Parathyroid adenoma (tissue), 2 donors: ENCODE measurements around the gene SPTAN1.

Experiments used
- H2AFZ ChIP-seq: fragments of 300-600 bp; sonication (generic); one replicate; pipeline ENCODE4 v1.7.0; 2017; ENCODE audit warnings: antibody characterized with exemption, mild to moderate bottlenecking
- H3K27ac ChIP-seq: fragments of 300-600 bp; sonication (generic); one replicate; pipeline ENCODE4 v1.7.0; 2017
- H3K27me3 ChIP-seq: fragments of 300-600 bp; sonication (generic); one replicate; pipeline ENCODE4 v1.7.0; 2017; ENCODE audit warnings: low read length; ENCODE audit not compliant: control insufficient read depth, insufficient read depth
- H3K36me3 ChIP-seq: fragments of 300-600 bp; sonication (generic); one replicate; pipeline ENCODE4 v1.7.0; 2017; ENCODE audit warnings: low read length; ENCODE audit not compliant: control insufficient read depth, insufficient read depth
- H3K4me1 ChIP-seq: fragments of 300-600 bp; sonication (generic); one replicate; pipeline ENCODE4 v1.7.0; 2017; ENCODE audit warnings: control low read depth
- H3K4me2 ChIP-seq: fragments of 300-600 bp; sonication (generic); one replicate; pipeline ENCODE4 v1.7.0; 2017; ENCODE audit warnings: low read length
- H3K4me3 ChIP-seq: fragments of 300-600 bp; sonication (generic); one replicate; pipeline ENCODE4 v1.7.0; 2017; ENCODE audit warnings: low read depth, low read length
- H3K79me2 ChIP-seq: fragments of 300-600 bp; sonication (generic); one replicate; pipeline ENCODE4 v1.7.0; 2017; ENCODE audit warnings: control low read depth
- H3K9ac ChIP-seq: fragments of 300-600 bp; sonication (generic); one replicate; pipeline ENCODE4 v1.7.0; 2017; ENCODE audit warnings: mild to moderate bottlenecking
- H3K9me3 ChIP-seq: fragments of 300-600 bp; sonication (generic); one replicate; pipeline ENCODE4 v1.7.0; 2017; ENCODE audit warnings: low read length; ENCODE audit not compliant: control insufficient read depth
- CTCF ChIP-seq: fragments of 300-600 bp; sonication (generic); IDR thresholded peaks from one replicate; pipeline ENCODE4 v1.7.0; 2017; ENCODE audit warnings: antibody characterized with exemption, mild to moderate bottlenecking
- donor health status: primary hyperparathyroidism.

The SPTAN1 gene

GRCh38 chr9:128632486-128632885 is 80.1 kb downstream of the SPTAN1 start:
- H3K36me3 ChIP-seq = no peaks in the 10 kb centered on the region
- no peaks in the 10 kb centered on the region for H3K4me1 ChIP-seq

GRCh38 chr9:128633057-128633456 is 80.7 kb downstream of the SPTAN1 start:
- Histone ChIP-seq H3K79me2 (no peaks in the 10 kb centered on the region), H3K4me1 (no peaks in the 10 kb centered on the region), H3K4me2 (no peak overlapping the region), H3K9ac (no peak overlapping the region), H3K27me3 (no peaks in the 10 kb centered on the region), H3K9me3 (no peaks in the 10 kb centered on the region), H2AFZ (no peak overlapping the region), H3K36me3 (no peaks in the 10 kb centered on the region), H3K27ac (no peak overlapping the region), H3K4me3 (no peak overlapping the region)
- TF ChIP-seq CTCF = no peak

More at GRCh38 chr9:128632486-128632885, 80.1 kb downstream of the SPTAN1 start:
- Histone ChIP-seq H3K9me3 (no peaks in the 10 kb centered on the region), H3K4me3 (no peak overlapping the region), H3K4me2 (no peak overlapping the region), H3K27ac (no peak overlapping the region), H3K9ac (no peak overlapping the region), H2AFZ (no peak overlapping the region), H3K27me3 (no peaks in the 10 kb centered on the region), H3K79me2 (no peaks in the 10 kb centered on the region)
- TF ChIP-seq CTCF = no peak

GRCh38 chr9:128633601-128634000 is 81.2 kb downstream of the SPTAN1 start:
- no peak for TF ChIP-seq CTCF
- Histone ChIP-seq H2AFZ (no peak overlapping the region), H3K27ac (no peak overlapping the region), H3K4me2 (no peak overlapping the region), H3K4me3 (no peak overlapping the region), H3K36me3 (no peaks in the 10 kb centered on the region), H3K4me1 (no peaks in the 10 kb centered on the region), H3K27me3 (no peaks in the 10 kb centered on the region), H3K9ac (no peak overlapping the region), H3K79me2 (no peaks in the 10 kb centered on the region), H3K9me3 (no peaks in the 10 kb centered on the region)

GRCh38 chr9:128634111-128634510 is 81.7 kb downstream of the SPTAN1 start:
- Histone ChIP-seq H3K36me3 (no peaks in the 10 kb centered on the region), H3K4me3 (no peak overlapping the region), H3K9ac (no peak overlapping the region), H3K4me2 (no peak overlapping the region), H2AFZ (no peak overlapping the region), H3K79me2 (no peaks in the 10 kb centered on the region), H3K27me3 (no peaks in the 10 kb centered on the region), H3K27ac (no peak overlapping the region), H3K4me1 (no peaks in the 10 kb centered on the region), H3K9me3 (no peaks in the 10 kb centered on the region)
- no peak for TF ChIP-seq CTCF

- Histone ChIP-seq H3K36me3 (no peaks in the 10 kb centered on the region), H3K79me2 (no peaks in the 10 kb centered on the region), H3K4me2 (no peak overlapping the region), H3K27ac (peak overlapping the region; percentile 83), H3K4me3 (no peak overlapping the region), H3K27me3 (no peaks in the 10 kb centered on the region), H3K9ac (no peak overlapping the region), H2AFZ (no peak overlapping the region), H3K4me1 (no peaks in the 10 kb centered on the region), H3K9me3 (no peaks in the 10 kb centered on the region)
- TF ChIP-seq CTCF = no peak
These were observed 82.4 kb downstream of the SPTAN1 start for GRCh38 chr9:128634651-128635262.
